Measurements from ENCODE around the gene SPOCK1.

- TF ChIP-seq CTCF (IDR thresholded peaks at IDR 0.05) (no peak), EP300 (IDR thresholded peaks at IDR 0.05; ENCODE audit: low read depth) (no peak)
Observed at GRCh38 chr5:137450759-137451158, 48.4 kb downstream of the SPOCK1 start.

All from transverse colon (tissue), 3 donors.